HepG2 (cell line): Measurements from ENCODE around the gene TANGO2. TPM values are rescaled to one million over a fixed set of nuclear protein-coding genes. Genes with fewer than 3 reads are reported as not detected.

Experiments
- BCL6 ChIP-seq: IDR thresholded peaks from 2 replicates; pipeline ENCODE4 v1.6.1; 2016; ENCODE audit warnings: missing genetic modification reagents, missing compliant biosample characterization
- BORCS8-MEF2B ChIP-seq: sonication (generic); formaldehyde crosslinking; IDR thresholded peaks from 2 replicates; pipeline ENCODE4 v1.8.0; 2022; ENCODE audit warnings: mild to moderate bottlenecking, missing genetic modification reagents
- ELF1 ChIP-seq: sonication (generic); formaldehyde crosslinking; IDR thresholded peaks from 2 replicates; pipeline ENCODE4 v1.4.0; 2020; ENCODE audit warnings: missing genetic modification reagents
- ELF3 ChIP-seq: IDR thresholded peaks from 2 replicates; pipeline ENCODE4 v1.6.1; 2016; ENCODE audit warnings: missing genetic modification reagents, missing compliant biosample characterization
- ETV6 ChIP-seq: sonication (generic); formaldehyde crosslinking; conservative IDR thresholded peaks from 2 replicates; pipeline ENCODE4 v1.4.0; 2020; ENCODE audit warnings: missing genetic modification reagents
- HOXA3 ChIP-seq: sonication (generic); formaldehyde crosslinking; IDR thresholded peaks from 2 replicates; pipeline ENCODE4 v1.5.0; 2020; ENCODE audit warnings: missing genetic modification reagents
- IKZF5 ChIP-seq: IDR thresholded peaks from 2 replicates; pipeline ENCODE4 v1.6.1; 2018; ENCODE audit warnings: missing genetic modification reagents, mild to moderate bottlenecking, missing compliant biosample characterization
- JUND ChIP-seq: sonication (generic); formaldehyde crosslinking; IDR thresholded peaks from 2 replicates; pipeline ENCODE4 v1.8.0; 2022; ENCODE audit warnings: mild to moderate bottlenecking, missing genetic modification reagents
- KLF6 ChIP-seq: IDR thresholded peaks from 2 replicates; pipeline ENCODE4 v1.8.0; 2016; ENCODE audit warnings: missing biosample characterization, missing genetic modification reagents
- MAZ ChIP-seq, 2 experiments: sonication (generic) in 1 of 2; formaldehyde crosslinking in 1 of 2; IDR thresholded peaks; 2 replicates each; pipeline versions ENCODE4 v1.5.0 to v1.6.1; 2012 to 2020; ENCODE audit warnings: low read depth in 2 of 2, mild to moderate bottlenecking in 2 of 2, borderline replicate concordance in 1 of 2, improper control_type of control experiment in 1 of 2, low read length in 1 of 2, missing genetic modification reagents in 1 of 2, moderate library complexity in 1 of 2
- NCOA1 ChIP-seq: sonication (generic); formaldehyde crosslinking; IDR thresholded peaks from 2 replicates; pipeline ENCODE4 v1.9.0; 2021; ENCODE audit warnings: missing genetic modification reagents
- NFYB ChIP-seq: sonication (generic); formaldehyde crosslinking; IDR thresholded peaks from 2 replicates; pipeline ENCODE4 v1.4.0; 2020; ENCODE audit warnings: missing genetic modification reagents
- PHB2 ChIP-seq: fragments of 450-650 bp; IDR thresholded peaks from 2 replicates; pipeline ENCODE4 v1.6.1; 2018; ENCODE audit not compliant: partially characterized antibody
- PHF20 ChIP-seq: sonication (generic); formaldehyde crosslinking; IDR thresholded peaks from 2 replicates; pipeline ENCODE4 v1.5.0; 2020; ENCODE audit warnings: mild to moderate bottlenecking, missing genetic modification reagents
- POLR2A ChIP-seq, 2 experiments: IDR thresholded peaks; 2 replicates each; pipeline ENCODE4 v1.6.1; 2011; ENCODE audit warnings: low read depth in 2 of 2, low read length in 2 of 2, mild to moderate bottlenecking in 1 of 2, moderate library complexity in 1 of 2; ENCODE audit not compliant: insufficient read depth in 1 of 2
- PTBP1 ChIP-seq: fragments of 200-400 bp; formaldehyde crosslinking; IDR thresholded peaks from 2 replicates; pipeline ENCODE4 v1.6.1; 2018; ENCODE audit warnings: low read length, low read depth; ENCODE audit not compliant: poor library complexity, severe bottlenecking
- SRSF1 ChIP-seq: fragments of 200-400 bp; formaldehyde crosslinking; optimal IDR thresholded peaks from 2 replicates; pipeline ENCODE3; 2017; ENCODE audit warnings: mild to moderate bottlenecking, low read depth, low read length, moderate library complexity
- TARDBP ChIP-seq: sonication (generic); formaldehyde crosslinking; IDR thresholded peaks from 2 replicates; pipeline ENCODE4 v1.8.0; 2022; ENCODE audit warnings: mild to moderate bottlenecking, missing genetic modification reagents
- THAP11 ChIP-seq: IDR thresholded peaks from 2 replicates; pipeline ENCODE4 v1.6.1; 2016; ENCODE audit warnings: missing biosample characterization, missing genetic modification reagents
- TMF1 ChIP-seq: sonication (generic); formaldehyde crosslinking; IDR thresholded peaks from 2 replicates; pipeline ENCODE4 v1.8.1; 2022; ENCODE audit warnings: low read depth, missing genetic modification reagents
- U2AF1 ChIP-seq: fragments of 200-400 bp; formaldehyde crosslinking; optimal IDR thresholded peaks from 2 replicates; pipeline ENCODE3; 2017; ENCODE audit warnings: mild to moderate bottlenecking, low read depth, low read length
- ZC3H13 ChIP-seq: sonication (generic); formaldehyde crosslinking; IDR thresholded peaks from 2 replicates; pipeline ENCODE4 v1.8.1; 2023; ENCODE audit warnings: mild to moderate bottlenecking, missing genetic modification reagents, moderate library complexity
- ZNF574 ChIP-seq: sonication (generic); formaldehyde crosslinking; IDR thresholded peaks from 2 replicates; pipeline ENCODE4 v1.4.0; 2020; ENCODE audit warnings: missing genetic modification reagents
- ZNF709 ChIP-seq: sonication (generic); formaldehyde crosslinking; IDR thresholded peaks from 2 replicates; pipeline ENCODE4 v1.5.0; 2020; ENCODE audit warnings: mild to moderate bottlenecking, missing genetic modification reagents
- ZNF781 ChIP-seq: sonication (generic); formaldehyde crosslinking; IDR thresholded peaks from 2 replicates; pipeline ENCODE4 v1.5.1; 2020; ENCODE audit warnings: borderline replicate concordance, mild to moderate bottlenecking, missing genetic modification reagents; ENCODE audit errors: not compliant biosample characterization
- ZNF784 ChIP-seq: sonication (generic); formaldehyde crosslinking; IDR thresholded peaks from 2 replicates; pipeline ENCODE4 v1.5.1; 2020; ENCODE audit warnings: missing genetic modification reagents, mild to moderate bottlenecking, borderline replicate concordance
- ZNF883 ChIP-seq: sonication (generic); formaldehyde crosslinking; IDR thresholded peaks from 2 replicates; pipeline ENCODE4 v1.5.1; 2020; ENCODE audit warnings: mild to moderate bottlenecking, missing genetic modification reagents; ENCODE audit errors: not compliant biosample characterization
- polyA plus RNA-seq, 8 experiments: library from polyadenylated mRNA; depleted of rRNA in 3 of 8; stranded (reverse) in 7 of 8; unstranded in 1 of 8; fragments of >200 nt; fragmentation: Illumina TruSeq in 4 of 8; extraction: Trizol in 4 of 8; gene quantifications; 2 replicates each; pipeline versions ENCODE4 v1.2.1 to v1.2.3, GENCODE V29; 2011 to 2016; ENCODE audit warnings: low read depth in 4 of 8, missing spikeins in 1 of 8, mixed read lengths in 1 of 8; ENCODE audit not compliant: insufficient read depth in 1 of 8
- total RNA-seq, 5 experiments: library from RNA; depleted of rRNA; stranded (reverse); fragments of >200 nt; fragmentation: Illumina TruSeq; extraction: Trizol; gene quantifications; 2 replicates each; pipeline ENCODE4 v1.2.3, GENCODE V29; 2016; ENCODE audit warnings: low read depth in 1 of 5

Gene TANGO2
- total and polyA plus RNA-seq, 2 of the 13 experiments (the other 11 are each of a cell fraction or from before 2014, with no cell fraction given), result 12.9 to 14.8 TPM

GRCh38 chr22:20020533-20021195 lies at the start of gene TANGO2 (continued):
- TF ChIP-seq THAP11 (CRISPR knock-in tag) (0 out of 2 replicates have a peak, but pooled peaks have one; percentile 12), IKZF5 (CRISPR knock-in tag) (no peak; the same call in 1 of the 2 replicates), MAZ (IDR thresholded peaks at IDR 0.05; ENCODE audit: borderline replicate concordance, low read depth, low read length) (no peak), MAZ (CRISPR knock-in tag; IDR thresholded peaks at IDR 0.05; ENCODE audit: low read depth) (peak; percentile 72), ELF1 (peak; percentile 81), SRSF1 (peak; percentile 70), ZNF784 (CRISPR knock-in tag) (no peak), ZC3H13 (CRISPR knock-in tag) (no peak), PHF20 (peak; percentile 67), U2AF1 (peak; percentile 45), PTBP1 (no peak), TMF1 (peak; percentile 46; the same call in 1 of the 2 replicates), ELF3 (CRISPR knock-in tag) (peak; percentile 70), ZNF574 (0 out of 2 replicates have a peak, but pooled peaks have one; percentile 27), PHB2 (no peak), KLF6 (CRISPR knock-in tag) (no peak), ZNF883 (CRISPR knock-in tag) (no peak), HOXA3 (CRISPR knock-in tag) (0 out of 2 replicates have a peak, but pooled peaks have one; percentile 8), TARDBP (0 out of 2 replicates have a peak, but pooled peaks have one; percentile 17), NFYB (CRISPR knock-in tag) (peak; percentile 80), ETV6 (CRISPR knock-in tag) (peak; percentile 19; the same call in 1 of the 2 replicates), ZNF709 (no peak), NCOA1 (peak; percentile 31; the same call in 1 of the 2 replicates), POLR2A (IDR thresholded peaks at IDR 0.05; ENCODE audit: insufficient read depth in 1 of 2, low read depth in 2 of 2, low read length in 2 of 2) (peak; percentile 71 to 88), BCL6 (CRISPR knock-in tag) (no peak), ZNF781 (CRISPR knock-in tag) (no peak), JUND (no peak), BORCS8-MEF2B (CRISPR knock-in tag) (peak; percentile 54)
